ENCODE measurements around the gene CDS2. TPM values are rescaled to one million over a fixed set of nuclear protein-coding genes. Genes with fewer than 3 reads are reported as not detected.
A peak's percentile ranks its signal among the peaks of the same experiment; 100 is the strongest.

The CDS2 gene
- total RNA-seq, 4 donors from 2014 or later, result 59.8 to 102 (median 73.9) TPM

GRCh38 chr20:5149892-5150225, 23.1 kb downstream of the CDS2 start:
- Histone ChIP-seq H3K27me3 (no peaks in the 10 kb centered on the region), H3K4me1 (peaks cover 1 to 97% (median 50%) of the 10 kb centered on the region in 3 donors), H3K36me3 (no peaks in the 10 kb centered on the region), H3K4me3 (no peak overlapping the region), H3K9me3 (no peaks in the 10 kb centered on the region), H3K27ac (peak overlapping the region in 3 of 4 donors; percentile 24 to 62 (median 30))
- WGBS, 2 donors (ENCODE audit: low coverage in 1 of 2), result 67 to 89% methylated on average over 1 to 3 of the region's 3 CpGs
- ATAC-seq, result no peak
- TF ChIP-seq EP300 (IDR thresholded peaks at IDR 0.05) (no peak), CTCF (IDR thresholded peaks at IDR 0.05) (no peak), POLR2AphosphoS5 (IDR thresholded peaks at IDR 0.05) (no peak)

GRCh38 chr20:5150226-5151076, 23.6 kb downstream of the CDS2 start:
- TF ChIP-seq CTCF (IDR thresholded peaks at IDR 0.05) (no peak), EP300 (IDR thresholded peaks at IDR 0.05) (no peak), POLR2A (IDR thresholded peaks at IDR 0.05) (no peak), POLR2AphosphoS5 (IDR thresholded peaks at IDR 0.05) (no peak)
- peak overlapping the region in 3 of 4 donors; percentile 24 to 62 (median 26) for H3K27ac ChIP-seq
- peaks cover 0 to 97% (median 44%) of the 10 kb centered on the region in 3 donors for H3K4me1 ChIP-seq
- WGBS, 2 donors (ENCODE audit: low coverage in 1 of 2), result 51 to 63% methylated on average over 3 to 8 of the region's 13 CpGs
- no peaks in the 10 kb centered on the region for H3K36me3 ChIP-seq
- no peaks in the 10 kb centered on the region for H3K27me3 ChIP-seq
- ATAC-seq, result peak; percentile 31
- no peak overlapping the region for H3K4me3 ChIP-seq
- H3K9me3 ChIP-seq, result no peaks in the 10 kb centered on the region

DNA sequence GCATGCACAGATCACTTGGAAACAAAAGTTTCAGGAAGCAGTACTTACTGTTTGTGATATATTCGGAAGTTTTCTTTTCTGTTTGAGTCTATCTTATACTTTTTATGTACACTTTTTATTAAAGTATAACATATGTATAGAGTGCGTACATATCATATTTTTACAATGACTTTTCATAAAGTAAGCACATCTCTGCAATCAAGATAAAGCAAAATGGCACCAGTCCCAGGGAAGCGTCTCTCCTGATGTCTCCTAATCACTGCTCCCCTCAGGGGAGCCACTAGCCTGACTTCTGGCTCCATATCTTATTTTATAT, 26.3 kb downstream of the CDS2 start:
- ATAC-seq, result no peak
- 81 to 90% methylated on average over 2 to 3 of the region's 3 CpGs for WGBS, 2 donors (ENCODE audit: low coverage in 1 of 2)
- H3K27me3 ChIP-seq, result no peaks in the 10 kb centered on the region
- no peak overlapping the region for H3K4me3 ChIP-seq
- peaks cover 0 to 94% (median 41%) of the 10 kb centered on the region in 3 donors for H3K4me1 ChIP-seq
- H3K9me3 ChIP-seq, result no peaks in the 10 kb centered on the region
- TF ChIP-seq CTCF (IDR thresholded peaks at IDR 0.05), result no peak
- no peak for TF ChIP-seq POLR2AphosphoS5 (IDR thresholded peaks at IDR 0.05)
- no peak for TF ChIP-seq EP300 (IDR thresholded peaks at IDR 0.05)
- TF ChIP-seq POLR2A (IDR thresholded peaks at IDR 0.05), result no peak
- no peaks in the 10 kb centered on the region for H3K36me3 ChIP-seq
- H3K27ac ChIP-seq, result no peak overlapping the region

DNA sequence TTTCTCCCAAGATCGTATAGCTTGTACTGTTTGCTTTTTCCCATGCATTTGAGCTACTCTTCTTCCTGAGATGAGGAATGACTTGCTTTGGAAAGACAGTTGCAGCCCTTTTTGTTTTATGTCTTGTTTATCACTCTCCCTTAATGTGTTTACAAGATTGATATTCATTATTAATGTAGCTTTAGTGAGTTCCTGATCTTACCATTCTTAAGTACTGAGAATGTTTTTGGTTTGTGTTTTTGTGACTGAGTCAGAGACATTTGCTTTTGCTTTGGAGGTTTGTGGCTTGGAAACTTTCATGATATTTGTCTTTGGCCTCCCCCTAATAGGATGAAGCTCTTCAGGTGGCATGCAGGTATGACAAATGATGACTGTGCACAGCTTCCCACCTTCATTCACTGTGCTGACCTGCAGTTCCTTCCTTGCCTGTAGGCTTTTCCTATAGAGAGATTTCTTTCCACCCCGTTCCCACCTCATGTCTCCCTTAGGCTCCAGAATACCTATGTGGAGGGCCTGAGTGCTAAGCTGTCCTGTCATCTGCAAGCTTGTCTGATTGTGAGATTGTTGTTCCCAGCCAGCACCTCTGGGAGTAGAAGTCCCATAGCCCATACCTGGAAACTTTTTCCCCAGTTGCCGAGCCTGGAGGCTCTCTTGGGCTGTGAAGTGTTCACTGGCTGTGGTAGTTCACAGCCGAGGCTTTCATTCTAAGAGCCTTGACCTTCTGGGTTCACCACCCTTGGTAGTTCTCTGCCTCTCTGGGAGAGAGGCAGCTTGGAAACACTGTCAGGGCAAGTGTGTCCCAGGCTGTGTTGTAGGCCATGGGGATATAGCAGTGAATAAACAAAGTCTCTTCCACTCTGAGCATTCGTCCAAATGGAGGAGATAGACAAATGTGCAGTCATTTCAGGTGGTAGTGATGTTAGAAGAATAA, 27.1 kb downstream of the CDS2 start:
- Histone ChIP-seq H3K27ac (no peak overlapping the region), H3K4me1 (peaks cover 0 to 91% (median 37%) of the 10 kb centered on the region in 3 donors), H3K27me3 (no peaks in the 10 kb centered on the region), H3K9me3 (no peaks in the 10 kb centered on the region), H3K4me3 (no peak overlapping the region), H3K36me3 (no peaks in the 10 kb centered on the region)
- 79 to 87% methylated on average over 2 to 3 of the region's 5 CpGs for WGBS, 2 donors (ENCODE audit: low coverage in 1 of 2)
- no peak for ATAC-seq
- TF ChIP-seq EP300 (IDR thresholded peaks at IDR 0.05) (no peak), POLR2AphosphoS5 (IDR thresholded peaks at IDR 0.05) (no peak), POLR2A (IDR thresholded peaks at IDR 0.05) (no peak), CTCF (IDR thresholded peaks at IDR 0.05) (no peak)
